ENCODE data around the gene CNTN6.

CNTN6 gene

GRCh38 chr3:1292571-1293071, 199.8 kb downstream of the CNTN6 start:
- Histone ChIP-seq H3K36me3 (ENCODE audit: insufficient read depth, low read length) (no peaks in the 10 kb centered on the region), H4K20me1 (ENCODE audit: insufficient read depth, low read length, poor library complexity, severe bottlenecking) (no peaks in the 10 kb centered on the region), H3K27me3 (ENCODE audit: insufficient read depth, low read length, poor library complexity, severe bottlenecking) (no peaks in the 10 kb centered on the region), H3K4me1 (ENCODE audit: insufficient read depth, low read length, poor library complexity, severe bottlenecking) (no peaks in the 10 kb centered on the region), H3K4me2 (ENCODE audit: low read depth, low read length, poor library complexity, severe bottlenecking) (no peak overlapping the region), H3K79me2 (ENCODE audit: insufficient read depth, low read length) (no peaks in the 10 kb centered on the region), H3F3A (ENCODE audit: low read depth) (no peaks in the 10 kb centered on the region), H3K9me3 (ENCODE audit: insufficient read depth, low read depth, low read length) (peaks cover 3% of the 10 kb centered on the region; the same call in 1 of the 2 replicates), H2AFZ (ENCODE audit: low read length) (no peak overlapping the region), H3K9ac (ENCODE audit: low read depth, low read length, poor library complexity, severe bottlenecking) (no peak overlapping the region), H3K9me2 (replicated peaks; ENCODE audit: low read depth, low read length) (no peaks in the 10 kb centered on the region), H3K4me3 (ENCODE audit: low read length, poor library complexity, severe bottlenecking) (no peak overlapping the region)
- TF ChIP-seq EZH2phosphoT487 (IDR thresholded peaks at IDR 0.05; ENCODE audit: borderline replicate concordance), result no peak
- TF ChIP-seq CTCF (conservative IDR thresholded peaks at IDR 0.05; ENCODE audit: low read length), result no peak

GRCh38 chr3:1294586-1294985, 201.8 kb downstream of the CNTN6 start:
- H3K9me2 ChIP-seq (replicated peaks; ENCODE audit: low read depth, low read length), result no peaks in the 10 kb centered on the region
- H3K9me3 ChIP-seq (ENCODE audit: insufficient read depth, low read depth, low read length), result 0 out of 2 replicates have a peak, but pooled peaks cover 8% of the 10 kb centered on the region
- H3K4me3 ChIP-seq (ENCODE audit: low read length, poor library complexity, severe bottlenecking), result no peak overlapping the region
- no peaks in the 10 kb centered on the region for H3K4me1 ChIP-seq (ENCODE audit: insufficient read depth, low read length, poor library complexity, severe bottlenecking)
- H2AFZ ChIP-seq (ENCODE audit: low read length), result no peak overlapping the region
- no peaks in the 10 kb centered on the region for H3F3A ChIP-seq (ENCODE audit: low read depth)
- no peaks in the 10 kb centered on the region for H4K20me1 ChIP-seq (ENCODE audit: insufficient read depth, low read length, poor library complexity, severe bottlenecking)
- no peak for TF ChIP-seq EZH2phosphoT487 (IDR thresholded peaks at IDR 0.05; ENCODE audit: borderline replicate concordance)
- TF ChIP-seq CTCF (conservative IDR thresholded peaks at IDR 0.05; ENCODE audit: low read length), result no peak
- H3K4me2 ChIP-seq (ENCODE audit: low read depth, low read length, poor library complexity, severe bottlenecking), result no peak overlapping the region
- H3K36me3 ChIP-seq (ENCODE audit: insufficient read depth, low read length), result no peaks in the 10 kb centered on the region
- H3K27me3 ChIP-seq (ENCODE audit: insufficient read depth, low read length, poor library complexity, severe bottlenecking), result no peaks in the 10 kb centered on the region
- H3K79me2 ChIP-seq (ENCODE audit: insufficient read depth, low read length), result no peaks in the 10 kb centered on the region
- H3K9ac ChIP-seq (ENCODE audit: low read depth, low read length, poor library complexity, severe bottlenecking), result no peak overlapping the region

- Histone ChIP-seq H3K4me3 (ENCODE audit: low read length, poor library complexity, severe bottlenecking) (no peak overlapping the region), H3K9me3 (ENCODE audit: insufficient read depth, low read depth, low read length) (peaks cover 3% of the 10 kb centered on the region), H3K4me1 (ENCODE audit: insufficient read depth, low read length, poor library complexity, severe bottlenecking) (no peaks in the 10 kb centered on the region), H3K9ac (ENCODE audit: low read depth, low read length, poor library complexity, severe bottlenecking) (no peak overlapping the region), H3K27me3 (ENCODE audit: insufficient read depth, low read length, poor library complexity, severe bottlenecking) (no peaks in the 10 kb centered on the region), H3K36me3 (ENCODE audit: insufficient read depth, low read length) (no peaks in the 10 kb centered on the region), H3K9me2 (replicated peaks; ENCODE audit: low read depth, low read length) (no peaks in the 10 kb centered on the region), H3K4me2 (ENCODE audit: low read depth, low read length, poor library complexity, severe bottlenecking) (no peak overlapping the region), H2AFZ (ENCODE audit: low read length) (no peak overlapping the region), H3F3A (ENCODE audit: low read depth) (no peaks in the 10 kb centered on the region), H4K20me1 (ENCODE audit: insufficient read depth, low read length, poor library complexity, severe bottlenecking) (no peaks in the 10 kb centered on the region), H3K79me2 (ENCODE audit: insufficient read depth, low read length) (no peaks in the 10 kb centered on the region)
- TF ChIP-seq CTCF (conservative IDR thresholded peaks at IDR 0.05; ENCODE audit: low read length), result no peak
- TF ChIP-seq EZH2phosphoT487 (IDR thresholded peaks at IDR 0.05; ENCODE audit: borderline replicate concordance), result no peak
Measured at GRCh38 chr3:1318296-1319005, 225.6 kb downstream of the CNTN6 start.
